Left hindlimb (tissue), 1 donor: ENCODE data around the gene RARRES2.
"Not testable (repeated sequence)": the region's sequence is repeated elsewhere in the genome, so short reads cannot be mapped to it uniquely, and the experiment has no call there.

ENCODE experiments used
- DNase-seq: peaks from one replicate; pipeline ENCODE4 v3.0.0-alpha.2; 2018

RARRES2 gene

DNA sequence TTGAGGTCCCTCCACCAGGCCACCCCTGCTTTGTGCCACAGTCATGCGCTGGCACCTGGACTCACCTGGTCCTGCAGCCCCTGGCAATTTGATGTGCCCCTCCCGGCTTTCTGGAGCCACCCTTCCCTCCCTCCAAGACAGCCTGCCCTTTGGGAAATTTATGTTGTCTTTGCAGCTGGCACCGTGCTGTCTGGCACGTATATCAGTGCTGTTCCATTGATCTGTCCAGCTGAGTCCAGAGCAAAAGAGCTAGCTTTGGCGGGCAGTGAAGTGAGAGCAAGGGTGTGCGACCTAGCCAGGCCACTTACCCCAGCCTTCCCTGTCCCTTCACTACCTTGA is 5.7 kb downstream of the RARRES2 start:
- DNase-seq, result no peak

DNA sequence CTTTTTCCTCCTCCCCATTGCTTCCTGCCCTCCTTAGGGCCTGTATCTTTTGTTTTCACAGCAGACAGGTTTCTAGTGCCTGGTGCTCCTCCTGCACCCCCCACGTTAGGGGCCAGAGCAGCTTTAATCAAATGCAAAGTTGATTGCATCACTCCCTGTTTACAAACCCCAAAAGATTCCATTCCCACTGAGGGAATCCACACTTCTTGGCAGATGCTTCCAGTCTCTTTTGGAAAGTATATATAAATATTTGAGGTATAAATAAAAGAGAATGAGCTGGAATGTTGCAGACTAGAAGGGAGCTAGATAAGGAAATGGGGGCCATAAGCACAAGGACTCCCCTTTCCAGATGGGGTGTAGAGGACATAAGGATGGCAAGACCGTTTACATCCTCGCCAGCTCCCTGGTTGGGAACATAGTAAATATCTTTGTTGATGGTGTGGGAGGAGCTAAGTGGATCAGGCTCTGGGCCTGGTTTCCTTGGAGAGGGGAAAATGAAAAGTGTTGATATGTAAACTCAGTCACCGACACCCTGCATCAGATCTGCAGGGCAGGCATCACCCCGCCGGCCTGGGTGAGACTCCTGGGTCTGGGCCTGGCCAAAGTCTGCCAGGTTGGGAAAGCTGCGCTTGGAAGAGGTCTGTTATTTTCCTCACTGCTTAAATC is 6.2 kb downstream of the RARRES2 start:
- no peak for DNase-seq

- no peak for DNase-seq
These were observed 7.3 kb downstream of the RARRES2 start for GRCh38 chr7:150334108-150334507.

DNA sequence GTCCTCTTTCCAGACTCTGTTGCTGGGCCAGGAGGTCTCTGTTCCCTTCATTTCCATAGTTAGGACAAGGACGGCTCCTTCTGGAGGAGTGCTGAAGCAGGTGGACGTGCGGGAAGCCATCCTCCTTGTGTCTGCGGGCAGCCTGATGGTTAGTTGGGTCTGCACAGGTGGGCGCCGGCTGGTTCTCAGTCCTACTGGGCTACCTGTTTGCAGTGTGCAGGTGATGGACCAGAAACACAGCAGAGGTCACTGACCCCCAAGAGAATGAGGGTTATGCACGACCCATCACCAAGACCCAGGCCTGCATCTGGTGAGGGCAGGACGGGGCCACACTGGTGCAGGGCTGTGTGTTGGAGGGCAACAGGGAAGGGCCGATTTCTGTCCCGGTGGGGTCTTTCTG is 7.8 kb downstream of the RARRES2 start:
- DNase-seq, result no peak

GRCh38 chr7:150332852-150333635 is 8.4 kb downstream of the RARRES2 start:
- DNase-seq, result no peak

GRCh38 chr7:150330211-150330885 is 11.1 kb downstream of the RARRES2 start:
- no peak for DNase-seq

DNA sequence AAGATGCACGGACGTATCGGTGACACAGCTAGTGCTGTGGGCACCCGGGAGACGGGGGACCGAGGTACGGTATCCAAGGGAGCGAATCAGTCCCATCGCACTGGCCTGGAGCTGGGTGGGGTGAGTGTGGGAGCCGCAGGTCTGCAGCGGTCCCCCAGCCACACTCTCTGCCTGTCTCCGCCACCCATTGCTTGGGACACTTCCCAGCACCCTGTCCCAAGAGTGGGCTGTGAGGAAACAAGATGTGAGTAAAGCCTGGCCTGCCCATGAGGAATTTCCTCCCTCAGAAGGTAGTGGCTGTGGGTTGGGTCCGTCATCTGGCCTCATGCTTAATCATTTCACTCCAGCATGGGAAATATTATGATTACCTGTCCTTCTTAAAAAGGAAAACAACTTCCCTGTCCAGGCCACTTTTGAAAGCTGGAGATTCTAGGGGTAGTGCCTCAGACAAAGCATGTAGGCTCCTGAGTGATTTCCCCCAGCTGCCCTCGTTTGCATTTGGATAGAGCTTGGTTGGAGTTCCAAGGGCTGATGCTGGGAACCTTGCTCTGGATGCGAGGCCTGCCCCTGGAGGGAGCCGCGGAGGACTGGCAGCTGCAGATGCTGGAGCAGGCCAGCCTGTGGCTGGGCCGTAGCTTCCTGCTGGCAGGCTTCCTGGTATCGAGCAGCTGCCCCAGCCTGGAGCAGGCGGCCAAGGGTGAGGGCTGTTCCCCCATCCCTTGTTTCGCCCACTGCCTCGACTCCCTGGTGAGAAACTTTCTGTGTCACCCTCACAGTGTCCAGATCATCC is 11.9 kb downstream of the RARRES2 start:
- DNase-seq, result peak; percentile 69

DNA sequence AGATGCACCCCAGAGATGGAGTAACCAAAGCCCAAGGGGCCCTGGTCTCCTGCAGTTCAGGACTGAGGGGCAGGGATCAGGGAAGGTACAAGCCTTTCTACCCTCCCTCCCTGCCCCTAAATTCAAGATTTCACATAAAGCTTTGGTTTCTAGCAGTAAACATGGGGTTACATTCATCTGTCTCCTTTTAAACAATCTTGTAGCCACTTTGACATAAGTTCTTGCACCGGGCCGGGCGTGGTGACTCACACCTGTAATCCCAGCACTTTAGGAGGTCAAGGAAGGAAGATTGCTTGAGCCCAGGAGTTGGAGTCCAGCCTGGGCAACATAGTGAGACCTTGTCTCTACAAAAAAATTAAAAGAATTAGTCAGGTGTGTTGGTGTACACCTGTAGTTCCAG is 14.1 kb downstream of the RARRES2 start:
- no peak for DNase-seq

DNA sequence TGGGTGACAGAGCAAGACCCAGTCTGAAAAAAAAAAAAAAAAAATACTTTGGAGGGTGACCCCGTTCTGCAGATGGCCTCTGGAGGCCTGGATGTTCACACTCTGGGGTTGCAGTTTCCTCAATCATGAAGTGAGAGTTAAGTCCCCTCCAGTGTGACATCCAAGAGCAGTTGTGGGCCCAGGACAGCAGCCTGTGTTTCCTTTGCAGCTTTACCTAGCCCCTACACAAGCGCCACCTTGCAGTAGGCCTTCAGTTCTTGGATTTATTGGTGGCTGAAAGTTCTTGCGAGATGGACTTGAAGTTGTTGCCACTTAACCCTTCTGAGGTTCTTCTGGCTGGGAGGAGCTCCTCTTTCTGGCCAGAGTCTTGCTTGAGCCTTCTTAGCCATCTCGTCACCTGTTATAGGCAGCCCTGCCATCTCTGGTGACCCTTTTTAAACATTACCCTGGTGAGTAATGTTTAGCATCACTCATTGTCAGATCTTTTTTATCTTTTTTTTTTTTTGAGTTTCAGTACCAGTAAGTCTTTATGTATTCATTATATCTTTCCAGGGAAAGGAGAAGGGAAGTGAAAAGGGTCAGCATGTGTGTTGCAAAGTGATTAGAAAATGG is 14.7 kb downstream of the RARRES2 start:
- no peak for DNase-seq

DNA sequence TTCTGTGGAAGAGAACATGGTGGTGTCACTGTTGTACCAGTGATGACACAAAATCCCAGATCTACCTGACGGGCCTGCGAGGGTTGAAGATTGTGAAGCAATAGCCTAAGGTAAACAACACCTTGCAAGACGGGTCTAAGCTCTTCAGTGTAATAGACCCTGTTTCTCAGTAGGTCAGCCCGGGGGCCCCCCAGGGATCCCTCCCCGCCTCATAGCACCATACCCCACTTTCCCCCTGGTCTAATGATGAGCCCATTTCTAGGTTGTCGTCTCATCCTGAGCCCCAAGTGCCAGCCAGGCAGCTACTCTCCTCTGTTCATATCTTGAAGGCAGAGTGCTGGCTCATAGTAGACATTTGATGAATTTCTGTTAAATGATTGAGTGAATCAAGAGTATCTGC is 15.5 kb downstream of the RARRES2 start:
- DNase-seq, result no peak

- DNase-seq, result no peak
These were observed 16.3 kb downstream of the RARRES2 start for GRCh38 chr7:150325110-150325611.

GRCh38 chr7:150324373-150324961 is 17.0 kb downstream of the RARRES2 start:
- DNase-seq, result no peak

- DNase-seq, result no peak
These were observed 17.6 kb downstream of the RARRES2 start for GRCh38 chr7:150323682-150324372.

DNA sequence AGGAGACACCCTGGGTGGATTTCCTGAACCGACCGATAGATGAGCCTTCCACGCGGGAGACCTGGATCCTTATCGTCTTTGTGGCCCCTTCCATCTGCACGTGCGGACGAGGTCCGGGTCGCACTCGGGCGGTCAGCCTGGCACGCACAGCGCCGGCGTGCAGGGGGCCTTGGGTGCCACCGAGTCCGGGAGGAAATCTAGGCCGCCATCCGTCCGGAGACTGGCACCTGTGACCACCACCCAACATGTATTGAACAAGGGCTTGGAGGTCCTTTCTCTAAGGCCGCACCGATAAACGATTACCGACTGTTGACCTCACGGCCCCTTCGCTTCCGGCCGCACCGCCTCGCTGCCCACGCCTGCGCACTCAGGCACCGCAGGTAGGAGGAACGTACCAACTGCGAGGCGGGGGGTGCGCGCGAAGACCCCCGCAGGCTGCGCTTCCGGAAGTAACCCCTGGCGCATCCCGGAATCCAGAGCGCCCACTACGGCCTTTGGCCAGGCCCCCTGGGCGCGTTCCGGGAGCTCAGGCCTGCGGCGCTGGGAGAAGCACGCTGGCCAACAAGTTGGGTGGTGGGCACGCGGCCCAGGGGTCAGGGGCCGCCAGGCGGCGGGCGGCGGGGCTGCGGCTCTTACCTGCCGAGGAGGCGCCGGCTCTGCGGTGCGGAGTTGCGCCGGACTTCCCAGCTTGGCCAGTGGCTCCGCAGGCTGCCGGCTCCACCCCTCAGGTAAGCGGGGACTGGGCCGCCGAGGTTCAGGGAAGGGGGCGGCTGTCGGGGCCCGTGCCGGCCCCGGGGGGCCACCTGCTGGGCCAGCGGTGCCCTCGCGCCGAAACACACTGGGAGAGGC is 18.4 kb downstream of the RARRES2 start, which contains the start of the genes ACTR3C and LRRC61:
Gene ACTR3C, minus strand, starts transcription at position 713 of the 849 bp plus-strand sequence. CDS start 28,249 bp downstream, outside the sequence.
Gene LRRC61, plus strand, starts transcription at position 523 of the 849 bp plus-strand sequence. CDS start 13,507 bp downstream, outside the sequence.
- DNase-seq, result peak; percentile 56

GRCh38 chr7:150322114-150322832 is 19.2 kb downstream of the RARRES2 start:
- no peak for DNase-seq

DNA sequence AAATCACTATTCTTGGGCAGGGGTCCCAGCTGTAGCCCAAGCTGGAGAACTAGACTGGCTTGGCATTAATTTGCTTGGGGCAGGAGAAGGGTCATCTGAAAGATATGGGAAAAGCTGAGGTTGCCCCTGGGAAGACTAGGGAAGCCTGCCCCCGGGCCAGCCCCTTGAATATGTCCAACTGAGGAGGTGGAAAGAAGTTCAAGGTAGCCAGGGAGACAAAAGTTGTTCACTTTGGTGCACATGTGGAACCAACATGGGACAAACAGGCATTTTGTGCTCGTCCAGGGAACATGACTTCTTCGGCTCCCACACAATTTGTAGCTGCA is 19.7 kb downstream of the RARRES2 start:
- no peak for DNase-seq

DNA sequence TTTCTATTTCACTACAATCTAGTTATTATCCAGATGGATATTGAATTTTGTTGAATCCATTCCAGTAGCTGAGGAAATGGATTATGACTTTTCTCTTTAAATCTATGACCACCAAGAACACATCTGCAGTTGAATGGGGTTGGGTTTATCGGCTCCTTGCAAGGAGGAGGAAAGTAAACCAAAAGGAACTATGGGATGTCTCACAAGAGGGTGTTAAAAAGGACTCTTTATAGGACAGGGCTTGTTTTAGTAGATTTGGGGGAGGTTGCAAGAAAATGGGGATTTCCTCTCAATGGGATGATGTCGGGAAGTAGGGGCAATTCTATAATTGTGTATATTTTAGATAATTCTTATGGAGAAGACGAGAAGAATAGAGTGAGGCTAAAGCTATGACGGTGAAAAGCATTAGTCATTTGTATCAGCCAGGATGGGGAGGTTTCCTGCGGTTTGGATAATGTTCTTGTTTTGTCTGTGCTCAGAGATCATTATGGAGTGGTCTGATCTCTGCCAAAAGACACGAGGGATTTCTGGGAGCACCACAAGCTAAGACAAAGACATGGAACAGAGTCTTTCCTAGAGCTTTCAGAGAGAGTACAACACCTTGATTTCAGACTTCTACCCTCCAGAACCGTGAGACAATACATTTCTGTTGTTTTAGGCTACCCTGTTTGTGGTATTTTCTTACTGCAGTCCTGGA is 23.5 kb downstream of the RARRES2 start:
- DNase-seq, result no peak

- not testable (repeated sequence) for DNase-seq
These were observed 24.4 kb downstream of the RARRES2 start for GRCh38 chr7:150316987-150317386.

DNA sequence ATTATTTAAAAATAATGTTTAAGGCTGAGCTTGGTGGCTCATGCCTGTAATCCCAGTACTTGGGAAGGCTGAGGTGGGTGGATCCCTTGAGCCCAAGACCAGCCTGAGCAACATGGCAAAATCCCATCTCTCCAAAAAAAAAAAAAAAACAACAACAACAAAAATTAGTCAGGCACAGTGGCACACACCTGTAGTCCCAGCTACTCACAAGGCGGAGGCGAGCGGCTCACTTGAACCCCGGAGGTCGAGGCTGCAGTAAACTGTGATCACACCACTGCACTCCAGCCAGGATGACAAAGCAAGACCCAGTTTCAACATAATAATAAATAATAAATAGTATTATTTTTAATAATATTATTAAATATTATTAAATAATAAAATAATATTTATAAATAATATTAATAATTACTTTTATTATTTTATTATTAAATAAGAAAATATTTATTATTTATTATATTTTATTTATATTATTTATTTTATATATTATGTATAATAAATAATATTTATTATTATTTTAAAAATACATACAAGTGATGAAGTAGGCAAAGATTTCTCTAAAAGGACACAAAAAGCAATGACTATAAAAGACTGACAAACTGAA is 26.7 kb downstream of the RARRES2 start:
- DNase-seq, result no peak
